Mucosa of descending colon (tissue), 3 donors: ENCODE results near the gene ITSN1. TPM values are rescaled to one million over a fixed set of nuclear protein-coding genes. Genes with fewer than 3 reads are reported as not detected.
"Not testable (repeated sequence)": the region's sequence is repeated elsewhere in the genome, so short reads cannot be mapped to it uniquely, and the experiment has no call there.

Experiments
- ATAC-seq: fragments of 200-7000 bp; cut with Tn5 transposase; one replicate; pipeline ENCODE4 v1.9.1; 2020; ENCODE audit warnings: mild to moderate bottlenecking, moderate library complexity
- DNase-seq, 3 donors: peaks; one replicate each; pipeline ENCODE4 v3.0.0-alpha.2; 2020
- H3K36me3 ChIP-seq: fragments of 200-600 bp; one replicate; pipeline ENCODE4 v1.8.0; 2021; ENCODE audit warnings: low read depth, mild to moderate bottlenecking
- H3K4me1 ChIP-seq: fragments of 200-600 bp; one replicate; pipeline ENCODE4 v1.8.0; 2021; ENCODE audit warnings: low read depth, mild to moderate bottlenecking
- H3K4me3 ChIP-seq: fragments of 200-600 bp; one replicate; pipeline ENCODE4 v1.8.0; 2021; ENCODE audit warnings: mild to moderate bottlenecking
- H3K9me3 ChIP-seq: fragments of 200-600 bp; one replicate; pipeline ENCODE4 v1.8.0; 2021; ENCODE audit warnings: mild to moderate bottlenecking
- CTCF ChIP-seq: fragments of 200-600 bp; IDR thresholded peaks from one replicate; pipeline ENCODE4 v1.8.0; 2022; ENCODE audit warnings: antibody characterized with exemption, mild to moderate bottlenecking
- intact Hi-C, 2 donors: fragments of 100-400 bp; cut with DNase I in 1 of 2; cut with micrococcal nuclease in 1 of 2; formaldehyde crosslinking; loops; one replicate each; pipeline versions ENCODE4 v1.11.0 to v1.11.1; 2022; cut with DNase I, micrococcal nuclease
- total RNA-seq, 3 donors: library from RNA; stranded (reverse); fragmentation: NEBNext Ultra II Directional in 2 of 3; extraction: Animal tissue kit (Norgen Biotek cat#: 25700) in 2 of 3; gene quantifications; one replicate each; pipeline versions ENCODE4 v1.2.1 to v1.2.4, GENCODE V29; 2021 to 2023
- donor health status: DM: no; HTN: no; CAD: no; lungs with moderate emphysema.
- donor health status: DM: no; HTN: no; CAD: no.
- donor health status: DM: no; HTN: yes; CAD: no.

The ITSN1 gene
- total RNA-seq, 3 donors from 2014 or later = 35.6 to 54.8 (median 45.3) TPM

DNA sequence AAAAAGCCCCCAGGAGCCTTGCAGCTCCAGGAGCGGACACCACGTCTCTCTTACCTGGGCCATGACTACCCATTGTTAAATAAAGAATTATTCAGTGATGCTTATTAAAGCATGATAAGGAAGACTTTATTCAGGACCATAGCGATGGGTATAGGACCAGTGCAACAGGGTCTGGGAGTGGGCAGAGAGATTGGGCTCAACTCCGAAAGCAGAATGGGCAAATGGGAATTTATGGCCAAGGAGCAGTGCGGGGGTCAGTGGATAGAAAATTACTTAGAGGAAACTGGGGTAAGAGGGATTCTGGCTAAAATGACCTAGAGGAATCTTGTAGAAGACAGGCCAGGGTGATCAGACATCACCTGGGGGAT lies 273.9 kb downstream of the ITSN1 start:
- DNase-seq (no peak), ATAC-seq (no peak)
- no peak for TF ChIP-seq CTCF
- Histone ChIP-seq H3K9me3 (no peaks in the 10 kb centered on the region), H3K4me1 (peaks cover 8% of the 10 kb centered on the region), H3K4me3 (no peak overlapping the region), H3K36me3 (no peaks in the 10 kb centered on the region)
- intact Hi-C loops = no loop called here

DNA sequence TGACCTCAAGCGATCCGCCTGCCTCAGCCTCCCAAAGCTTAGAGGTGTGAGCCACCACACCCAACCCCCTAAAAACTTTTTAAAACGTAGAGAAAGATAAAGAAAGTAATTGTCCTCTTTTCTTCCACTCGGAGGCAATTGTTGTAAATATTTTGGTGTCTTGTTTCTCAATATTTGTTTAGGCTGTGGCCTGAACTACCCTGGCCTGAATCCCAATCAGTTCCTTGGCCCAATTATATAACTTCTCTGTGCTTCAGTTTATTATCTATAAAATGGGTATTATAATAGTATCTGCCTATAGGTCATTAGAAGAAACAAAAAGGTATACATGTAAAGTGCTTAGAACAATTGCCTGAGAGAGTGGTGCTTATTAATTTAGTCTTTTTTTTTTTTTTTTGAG lies 275.1 kb downstream of the ITSN1 start:
- H3K4me1 ChIP-seq = peaks cover 8% of the 10 kb centered on the region
- H3K4me3 ChIP-seq = no peak overlapping the region
- intact Hi-C loops = no loop called here
- no peak for DNase-seq
- H3K9me3 ChIP-seq = no peaks in the 10 kb centered on the region
- TF ChIP-seq CTCF = no peak
- H3K36me3 ChIP-seq = no peaks in the 10 kb centered on the region
- ATAC-seq = no peak

- TF ChIP-seq CTCF = peak; percentile 76
- ATAC-seq (peak; percentile 99), DNase-seq (peak; percentile 88 to 96 (median 91))
- H3K9me3 ChIP-seq = no peaks in the 10 kb centered on the region
- no peaks in the 10 kb centered on the region for H3K4me1 ChIP-seq
- intact Hi-C loops = loop anchor here (2.0 to 5.0 kb wide), 3 partner anchors 318 to 425 kb away; no protein-coding TSS in a partner anchor
- no peak overlapping the region for H3K4me3 ChIP-seq
- no peaks in the 10 kb centered on the region for H3K36me3 ChIP-seq
Measured at GRCh38 chr21:33924079-33924765, 281.9 kb downstream of the ITSN1 start.

DNA sequence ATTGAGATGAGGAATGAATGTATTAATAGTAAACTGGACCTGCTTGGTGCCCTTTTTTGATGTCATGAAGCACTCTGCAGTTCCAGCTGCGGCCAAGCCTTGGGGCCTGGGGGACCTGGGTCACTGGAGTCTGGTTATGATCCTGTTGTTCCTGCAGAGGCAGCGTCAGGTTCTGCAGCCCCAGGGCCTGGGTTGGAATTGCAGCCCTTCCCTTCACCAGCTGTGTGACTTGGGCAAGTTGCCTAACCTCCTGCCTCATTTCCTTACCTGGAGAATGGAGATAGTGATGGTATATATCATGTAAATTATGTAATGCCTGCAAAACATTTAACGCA lies 282.4 kb downstream of the ITSN1 start:
- H3K9me3 ChIP-seq = no peaks in the 10 kb centered on the region
- H3K4me3 ChIP-seq = no peak overlapping the region
- DNase-seq (peak in 1 of 3 donors; percentile 40), ATAC-seq (peak; percentile 60)
- H3K36me3 ChIP-seq = no peaks in the 10 kb centered on the region
- no peak for TF ChIP-seq CTCF
- intact Hi-C loops = loop anchor here (2.0 to 5.0 kb wide), 3 partner anchors 318 to 424 kb away; no protein-coding TSS in a partner anchor
- H3K4me1 ChIP-seq = no peaks in the 10 kb centered on the region

DNA sequence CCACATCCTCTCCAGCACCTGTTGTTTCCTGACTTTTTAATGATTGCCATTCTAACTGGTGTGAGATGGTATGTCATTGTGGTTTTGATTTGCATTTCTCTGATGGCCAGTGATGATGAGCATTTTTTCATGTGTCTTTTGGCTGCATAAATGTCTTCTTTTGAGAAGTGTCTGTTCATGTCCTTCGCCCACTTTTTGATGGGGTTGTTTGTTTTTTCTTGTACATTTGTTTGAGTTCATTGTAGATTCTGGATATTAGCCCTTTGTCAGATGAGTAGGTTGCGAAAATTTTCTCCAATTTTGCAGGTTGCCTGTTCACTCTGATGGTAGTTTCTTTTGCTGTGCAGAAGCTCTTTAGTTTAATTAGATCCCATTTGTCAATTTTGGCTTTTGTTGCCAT lies 283.9 kb downstream of the ITSN1 start:
- ATAC-seq, intact Hi-C loops, H3K36me3 ChIP-seq, H3K4me1 ChIP-seq, H3K9me3 ChIP-seq, H3K4me3 ChIP-seq, DNase-seq: not testable (repeated sequence)

- H3K9me3 ChIP-seq, DNase-seq, H3K4me1 ChIP-seq, H3K4me3 ChIP-seq, intact Hi-C loops, H3K36me3 ChIP-seq: not testable (repeated sequence)
- ATAC-seq = peak; percentile 60
Measured at GRCh38 chr21:33931052-33931798, 288.9 kb downstream of the ITSN1 start.
